H1 (cell line): ENCODE data around the gene PPP2R1A. TPM values are rescaled to one million over a fixed set of nuclear protein-coding genes. Genes with fewer than 3 reads are reported as not detected.

Experiments
- CTCF ChIA-PET: fragments of 300-600 bp; sonication (Branson Sonifier 250); formaldehyde crosslinking; loops from one replicate; lab custom pipeline; 2021; ENCODE audit not compliant: partially characterized antibody; lab: Charles Lee
- POLR2A ChIA-PET: fragments of 300-600 bp; sonication (Branson Sonifier 250); formaldehyde crosslinking; loops from one replicate; lab custom pipeline; 2021; ENCODE audit warnings: inconsistent platforms; ENCODE audit not compliant: partially characterized antibody; lab: Charles Lee
- DNase-seq, 2 experiments: peaks; one replicate each; pipeline versions ENCODE4 v3.0.0 to v3.0.0-alpha.2; 2010 to 2022; ENCODE audit warnings: low spot score in 2 of 2, low read depth in 1 of 2, mixed read lengths in 1 of 2
- FAIRE-seq: peaks from 2 replicates; lab custom pipeline; 2011; peaks lifted over from hg19 to GRCh38; lab: Jason Lieb, UNC
- H2AFZ ChIP-seq: 2 replicates; pipeline ENCODE4 v1.8.1; 2012; ENCODE audit warnings: low read length, inconsistent platforms
- H2AK5ac ChIP-seq: 2 replicates; pipeline ENCODE4 v1.6.1; 2013; ENCODE audit warnings: low read depth, low read length
- H2BK120ac ChIP-seq: replicated peaks from 2 replicates; pipeline ENCODE3; 2013; ENCODE audit warnings: low read depth, low read length, inconsistent platforms
- H2BK12ac ChIP-seq: 2 replicates; pipeline ENCODE4 v1.6.1; 2013; ENCODE audit warnings: low read depth, low read length
- H2BK15ac ChIP-seq: 2 replicates; pipeline ENCODE4 v1.6.1; 2013; ENCODE audit warnings: low read length
- H2BK20ac ChIP-seq: 2 replicates; pipeline ENCODE4 v1.6.1; 2013; ENCODE audit warnings: low read length
- H2BK5ac ChIP-seq: 2 replicates; pipeline ENCODE4 v1.6.1; 2013; ENCODE audit warnings: low read depth, low read length
- H3K14ac ChIP-seq: 2 replicates; pipeline ENCODE4 v1.6.1; 2013; ENCODE audit warnings: inconsistent platforms; ENCODE audit not compliant: insufficient read length
- H3K18ac ChIP-seq: 2 replicates; pipeline ENCODE4 v1.6.1; 2013; ENCODE audit warnings: low read length; ENCODE audit errors: extremely low read depth
- H3K23ac ChIP-seq: 2 replicates; pipeline ENCODE4 v1.6.1; 2013; ENCODE audit warnings: inconsistent platforms; ENCODE audit not compliant: insufficient read length
- H3K23me2 ChIP-seq: 2 replicates; pipeline ENCODE4 v1.6.1; 2013; ENCODE audit warnings: low read depth, low read length
- H3K27ac ChIP-seq: 2 replicates; pipeline ENCODE4 v1.6.1; 2011; ENCODE audit warnings: low read depth, low read length, inconsistent platforms
- H3K27me3 ChIP-seq, 4 experiments: replicated peaks in 1 of 4; 1 replicate in 1 of 4; 2 replicates in 3 of 4; pipeline versions ENCODE4 v1.6.1 to v1.8.1; 2011 to 2013; ENCODE audit warnings: low read length in 3 of 4, mild to moderate bottlenecking in 3 of 4, inconsistent platforms in 2 of 4, mixed read lengths in 2 of 4, moderate library complexity in 1 of 4; ENCODE audit not compliant: control insufficient read depth in 3 of 4, insufficient read depth in 3 of 4; ENCODE audit errors: extremely low read depth in 1 of 4
- H3K36me3 ChIP-seq, 4 experiments: 2 replicates each; pipeline versions ENCODE4 v1.6.1 to v1.8.1; 2011 to 2013; ENCODE audit warnings: mild to moderate bottlenecking in 4 of 4, low read length in 3 of 4, moderate library complexity in 2 of 4, control low read depth in 1 of 4, inconsistent platforms in 1 of 4; ENCODE audit not compliant: insufficient read depth in 4 of 4, control insufficient read depth in 2 of 4
- H3K4ac ChIP-seq: replicated peaks from 2 replicates; pipeline ENCODE3; 2013; ENCODE audit warnings: low read length, low read depth, mixed read lengths, inconsistent platforms; ENCODE audit not compliant: insufficient read length
- H3K4me1 ChIP-seq, 4 experiments: replicated peaks in 1 of 4; 1 replicate in 1 of 4; 2 replicates in 3 of 4; pipeline versions ENCODE4 v1.6.1 to v1.8.1; 2011 to 2013; ENCODE audit warnings: low read length in 3 of 4, inconsistent platforms in 2 of 4, mixed read lengths in 1 of 4; ENCODE audit not compliant: insufficient read depth in 4 of 4, control insufficient read depth in 3 of 4
- H3K4me2 ChIP-seq, 2 experiments: 2 replicates each; pipeline versions ENCODE4 v1.6.1 to v1.8.1; 2011 to 2013; ENCODE audit warnings: low read depth in 2 of 2, low read length in 2 of 2, control low read depth in 1 of 2, inconsistent platforms in 1 of 2, mild to moderate bottlenecking in 1 of 2; ENCODE audit not compliant: insufficient read depth in 1 of 2
- H3K4me3 ChIP-seq, 4 experiments: fragments of 200-600, 300-600 bp in 1 of 4; sonication (generic), shearing (Covaris generic), sonication (Bioruptor Twin) in 1 of 4; 2 replicates each; pipeline versions ENCODE4 v1.5.1 to v1.8.1; 2011 to 2016; ENCODE audit warnings: low read length in 4 of 4, low read depth in 3 of 4, control low read depth in 2 of 4, inconsistent platforms in 2 of 4, mild to moderate bottlenecking in 2 of 4, mixed read lengths in 1 of 4, moderate library complexity in 1 of 4; ENCODE audit not compliant: insufficient read depth in 2 of 4; ENCODE audit errors: extremely low read depth in 1 of 4
- H3K56ac ChIP-seq: replicated peaks from 2 replicates; pipeline ENCODE3; 2013; ENCODE audit warnings: low read depth, mild to moderate bottlenecking, mixed read lengths, low read length, inconsistent platforms; ENCODE audit not compliant: insufficient read length
- H3K79me1 ChIP-seq: 2 replicates; pipeline ENCODE4 v1.6.1; 2013; ENCODE audit warnings: low read depth, low read length, control low read depth
- H3K79me2 ChIP-seq, 2 experiments: 2 replicates each; pipeline versions ENCODE4 v1.6.1 to v1.8.1; 2012 to 2013; ENCODE audit warnings: low read length in 2 of 2, mild to moderate bottlenecking in 2 of 2, inconsistent platforms in 1 of 2; ENCODE audit not compliant: insufficient read depth in 2 of 2, control insufficient read depth in 1 of 2
- H3K9ac ChIP-seq, 4 experiments: replicated peaks in 1 of 4; 1 replicate in 1 of 4; 2 replicates in 3 of 4; pipeline versions ENCODE4 v1.6.1 to v1.8.1; 2011 to 2013; ENCODE audit warnings: low read depth in 3 of 4, low read length in 3 of 4, control low read depth in 2 of 4, mild to moderate bottlenecking in 2 of 4, moderate library complexity in 2 of 4, inconsistent platforms in 1 of 4; ENCODE audit errors: extremely low read depth in 1 of 4
- H3K9me3 ChIP-seq, 2 experiments: 2 replicates each; pipeline versions ENCODE4 v1.6.1 to v1.8.1; 2012 to 2013; ENCODE audit warnings: mild to moderate bottlenecking in 2 of 2, moderate library complexity in 2 of 2, control low read depth in 1 of 2, inconsistent platforms in 1 of 2, low read depth in 1 of 2, low read length in 1 of 2, mixed read lengths in 1 of 2; ENCODE audit not compliant: insufficient read depth in 2 of 2
- H4K20me1 ChIP-seq, 2 experiments: replicated peaks in 1 of 2; 2 replicates each; pipeline versions ENCODE3 to v1.8.1; 2011 to 2013; ENCODE audit warnings: inconsistent platforms in 2 of 2, low read length in 2 of 2, mild to moderate bottlenecking in 1 of 2; ENCODE audit not compliant: insufficient read depth in 2 of 2, control insufficient read depth in 1 of 2
- H4K5ac ChIP-seq: 2 replicates; pipeline ENCODE4 v1.6.1; 2013; ENCODE audit warnings: low read length, low read depth, mixed read lengths, inconsistent platforms; ENCODE audit not compliant: insufficient read length
- H4K8ac ChIP-seq: 2 replicates; pipeline ENCODE4 v1.8.0; 2013; ENCODE audit warnings: mild to moderate bottlenecking, moderate library complexity, low read length, inconsistent platforms; ENCODE audit not compliant: insufficient read depth; ENCODE audit errors: extremely low read depth
- H4K91ac ChIP-seq: replicated peaks from 2 replicates; pipeline ENCODE3; 2013; ENCODE audit warnings: low read length, mixed read lengths, inconsistent platforms; ENCODE audit not compliant: insufficient read length
- BACH1 ChIP-seq: IDR thresholded peaks from 2 replicates; pipeline ENCODE4 v1.6.1; 2012; ENCODE audit warnings: low read length, improper control_type of control experiment
- BRCA1 ChIP-seq: IDR thresholded peaks from 2 replicates; pipeline ENCODE4 v1.6.1; 2012; ENCODE audit warnings: low read depth, low read length, improper control_type of control experiment
- CREB1 ChIP-seq: IDR thresholded peaks from 2 replicates; pipeline ENCODE4 v1.6.1; 2012; ENCODE audit warnings: inconsistent platforms
- E2F6 ChIP-seq: IDR thresholded peaks from 2 replicates; pipeline ENCODE4 v1.6.1; 2012; ENCODE audit warnings: inconsistent platforms
- GTF2F1 ChIP-seq: IDR thresholded peaks from 2 replicates; pipeline ENCODE4 v1.6.1; 2012; ENCODE audit warnings: low read depth, low read length, improper control_type of control experiment, borderline replicate concordance
- HDAC2 ChIP-seq, 2 experiments: fragments of 300-600 bp in 1 of 2; sonication (generic) in 1 of 2; IDR thresholded peaks; 2 replicates each; pipeline ENCODE4 v1.6.1; 2011 to 2012; ENCODE audit warnings: low read depth in 2 of 2, low read length in 2 of 2, mild to moderate bottlenecking in 2 of 2, moderate library complexity in 2 of 2, borderline replicate concordance in 1 of 2, inconsistent platforms in 1 of 2
- HDAC6 ChIP-seq: IDR thresholded peaks from one replicate; pipeline ENCODE4 v1.7.1; 2012; ENCODE audit warnings: low read depth, mild to moderate bottlenecking, inconsistent platforms, low read length, moderate library complexity
- JUND ChIP-seq: IDR thresholded peaks from 2 replicates; pipeline ENCODE4 v1.6.1; 2011; ENCODE audit warnings: mild to moderate bottlenecking, improper control_type of control experiment, low read length
- NANOG ChIP-seq: IDR thresholded peaks from 2 replicates; pipeline ENCODE4 v1.6.1; 2011; ENCODE audit warnings: low read length, low read depth, mild to moderate bottlenecking, inconsistent platforms; ENCODE audit not compliant: insufficient read depth, poor library complexity, severe bottlenecking
- POLR2AphosphoS5 ChIP-seq: IDR thresholded peaks from 2 replicates; pipeline ENCODE4 v1.6.1; 2011; ENCODE audit warnings: low read depth, low read length
- SP2 ChIP-seq: IDR thresholded peaks from 2 replicates; pipeline ENCODE4 v1.6.1; 2012; ENCODE audit warnings: mild to moderate bottlenecking, low read length, inconsistent platforms
- TAF7 ChIP-seq: optimal IDR thresholded peaks from 2 replicates; pipeline ENCODE3; 2011; ENCODE audit warnings: low read depth, mild to moderate bottlenecking, inconsistent platforms, low read length, moderate library complexity, borderline replicate concordance
- WGBS, 2 experiments: shearing (Covaris generic) in 1 of 2; methylation state at CpG; one replicate each; pipeline versions ENCODE4 v1.1.6 to v1.1.7; 2013 to 2015; ENCODE audit warnings: low lambda C conversion rate in 2 of 2, mixed read lengths in 2 of 2, inconsistent platforms in 1 of 2, low coverage in 1 of 2, missing lambda C conversion rate in 1 of 2; ENCODE audit not compliant: insufficient replicate concordance in 2 of 2, insufficient coverage in 1 of 2, insufficient read length in 1 of 2; ENCODE audit errors: extremely low coverage in 1 of 2, missing lambda C conversion rate in 1 of 2; 5-methylcytosine and 5-hydroxymethylcytosine counted together
- polyA plus RNA-seq, 7 experiments: library from polyadenylated mRNA; depleted of rRNA in 3 of 7; stranded (reverse) in 5 of 7; unstranded in 2 of 7; fragments of >200 nt in 5 of 7; fragments of 200-250 nt in 2 of 7; gene quantifications; 1 replicate in 5 of 7; 2 replicates in 1 of 7; 4 replicates in 1 of 7; pipeline versions ENCODE4 v1.2.1 to v1.2.3, GENCODE V29; 2011 to 2013; ENCODE audit warnings: missing spikeins in 2 of 7, mixed read lengths in 2 of 7
- total RNA-seq: library from RNA; stranded (reverse); fragmentation: NEBNext Ultra II Directional; extraction: Animal tissue kit (Norgen Biotek cat#: 25700); gene quantifications from 2 replicates; pipeline ENCODE4 v1.2.1, GENCODE V29; 2021

The PPP2R1A gene
- total and polyA plus RNA-seq, 2 of the 8 experiments (the other 6 are each of a cell fraction or from before 2014, with no cell fraction given) = 380 to 382 TPM

GRCh38 chr19:52244021-52244420 is 54.2 kb downstream of the PPP2R1A start:
- Histone ChIP-seq H2BK120ac (no peak overlapping the region), H2AFZ (no peak overlapping the region), H3K27me3 (no peaks in the 10 kb centered on the region), H2BK15ac (no peak overlapping the region), H4K8ac (no peak overlapping the region), H3K18ac (no peak overlapping the region), H3K79me2 (no peaks in the 10 kb centered on the region), H4K5ac (no peak overlapping the region), H3K23ac (no peak overlapping the region), H4K20me1 (no peaks in the 10 kb centered on the region), H2BK12ac (no peak overlapping the region), H2BK5ac (no peak overlapping the region), H3K27ac (no peak overlapping the region), H3K9ac (no peak overlapping the region), H3K4me3 (no peak overlapping the region), H4K91ac (no peak overlapping the region), H3K4me1 (no peaks in the 10 kb centered on the region), H3K23me2 (no peaks in the 10 kb centered on the region), H2BK20ac (no peak overlapping the region), H2AK5ac (no peak overlapping the region), H3K4me2 (no peak overlapping the region), H3K4ac (no peak overlapping the region), H3K9me3 (no peaks in the 10 kb centered on the region), H3K14ac (no peak overlapping the region), H3K56ac (no peak overlapping the region), H3K79me1 (no peaks in the 10 kb centered on the region), H3K36me3 (no peaks in the 10 kb centered on the region)
- DNase-seq (no peak), FAIRE-seq (no peak)
- 86% methylated on average over 12 of the region's 12 CpGs; no CpG with 5 or more reads in 1 of the 2 experiments for WGBS, 2 experiments
- ChIA-PET POLR2A (no interaction called here), CTCF (no interaction called here)
- TF ChIP-seq HDAC2 (IDR thresholded peaks at IDR 0.05; ENCODE audit: borderline replicate concordance in 1 of 2, low read depth in 2 of 2, low read length in 2 of 2) = no peak
- TF ChIP-seq GTF2F1 = no peak
- TF ChIP-seq POLR2AphosphoS5 = no peak
- no peak for TF ChIP-seq BRCA1
- no peak for TF ChIP-seq HDAC6
- no peak for TF ChIP-seq CREB1
- no peak for TF ChIP-seq BACH1
- TF ChIP-seq E2F6 = no peak
- TF ChIP-seq SP2 = no peak
- no peak for TF ChIP-seq NANOG
- no peak for TF ChIP-seq TAF7
- no peak for TF ChIP-seq JUND
